Endothelial cell of umbilical vein (primary cell): Measurements from ENCODE around the gene PPM1M. TPM values are rescaled to one million over a fixed set of nuclear protein-coding genes. Genes with fewer than 3 reads are reported as not detected.

Experiments
- BruUV-seq: library from RNA; stranded (reverse); fragments of 400-500 nt; replicated peaks from 2 replicates; lab custom pipeline; 2021; lab: Mats Ljungman, UMichigan
- CTCF ChIA-PET: fragments of 300-600, 350-600 bp; sonication (Branson Sonifier 250); formaldehyde crosslinking; loops from one replicate; lab custom pipeline; 2021; ENCODE audit warnings: antibody characterized with exemption, inconsistent platforms; lab: Charles Lee
- POLR2A ChIA-PET: fragments of 300-600, 350-600 bp; sonication (Branson Sonifier 250); formaldehyde crosslinking; loops from one replicate; lab custom pipeline; 2021; ENCODE audit warnings: antibody characterized with exemption, inconsistent platforms; lab: Charles Lee
- DNase-seq: peaks from one replicate; pipeline ENCODE4 v3.0.0-alpha.2; 2011; ENCODE audit warnings: low read depth, low spot score
- FAIRE-seq: peaks from 2 replicates; lab custom pipeline; 2011; peaks lifted over from hg19 to GRCh38; lab: Jason Lieb, UNC
- H2AFZ ChIP-seq: 2 replicates; pipeline ENCODE4 v1.6.0; 2012; ENCODE audit warnings: low read depth, low read length, control low read depth, inconsistent platforms
- H3K27ac ChIP-seq: 2 replicates; pipeline ENCODE4 v1.5.1; 2011; ENCODE audit warnings: low read depth, mild to moderate bottlenecking, control low read depth, low read length, moderate library complexity; ENCODE audit not compliant: insufficient read depth
- H3K27me3 ChIP-seq, 2 experiments: 2 replicates each; pipeline versions ENCODE4 v1.6.0 to v1.6.1; 2011; ENCODE audit warnings: low read length in 2 of 2, mixed read lengths in 1 of 2; ENCODE audit not compliant: control insufficient read depth in 2 of 2, insufficient read depth in 2 of 2
- H3K36me3 ChIP-seq, 2 experiments: 2 replicates in 1 of 2; 3 replicates in 1 of 2; pipeline ENCODE4 v1.5.1; 2011; ENCODE audit warnings: low read length in 2 of 2, mild to moderate bottlenecking in 1 of 2, moderate library complexity in 1 of 2; ENCODE audit not compliant: control insufficient read depth in 2 of 2, insufficient read depth in 2 of 2; ENCODE audit errors: extremely low read depth in 1 of 2
- H3K4me1 ChIP-seq: 3 replicates; pipeline ENCODE4 v1.5.1; 2011; ENCODE audit warnings: mild to moderate bottlenecking, low read length; ENCODE audit not compliant: control insufficient read depth, insufficient read depth; ENCODE audit errors: extremely low read depth
- H3K4me2 ChIP-seq: 2 replicates; pipeline ENCODE4 v1.6.1; 2011; ENCODE audit warnings: low read length, control low read depth, mixed read lengths; ENCODE audit not compliant: insufficient read depth
- H3K4me3 ChIP-seq, 3 experiments: fragments of 200-600 bp in 1 of 3; sonication (generic), shearing (Covaris generic) in 1 of 3; replicated peaks in 1 of 3; 2 replicates each; pipeline ENCODE4 v1.5.1; 2011 to 2016; ENCODE audit warnings: control low read depth in 3 of 3, low read length in 3 of 3, mild to moderate bottlenecking in 2 of 3, inconsistent platforms in 1 of 3, low read depth in 1 of 3, moderate library complexity in 1 of 3; ENCODE audit not compliant: insufficient read depth in 1 of 3
- H3K79me2 ChIP-seq: 2 replicates; pipeline ENCODE4 v1.6.0; 2012; ENCODE audit warnings: low read length, inconsistent platforms; ENCODE audit not compliant: control insufficient read depth, insufficient read depth
- H3K9ac ChIP-seq: replicated peaks from 2 replicates; pipeline ENCODE3; 2011; ENCODE audit warnings: low read length, control low read depth; ENCODE audit not compliant: insufficient read depth; ENCODE audit errors: extremely low read depth
- H3K9me1 ChIP-seq: replicated peaks from 3 replicates; pipeline ENCODE4 v1.6.0; 2011; ENCODE audit warnings: mild to moderate bottlenecking, low read length; ENCODE audit not compliant: control insufficient read depth, insufficient read depth; ENCODE audit errors: extremely low read depth
- H3K9me3 ChIP-seq: replicated peaks from 2 replicates; pipeline ENCODE4 v1.5.1; 2012; ENCODE audit warnings: low read length, inconsistent platforms; ENCODE audit not compliant: control insufficient read depth, insufficient read depth
- H4K20me1 ChIP-seq: replicated peaks from 2 replicates; pipeline ENCODE3; 2011; ENCODE audit warnings: mild to moderate bottlenecking, low read length; ENCODE audit not compliant: control insufficient read depth, insufficient read depth; ENCODE audit errors: extremely low read depth
- CTCF ChIP-seq, 2 donors: IDR thresholded peaks; 1 replicate in 1 of 2; 2 replicates in 1 of 2; pipeline ENCODE4 v1.5.1; 2011; ENCODE audit warnings: low read length in 2 of 2, mild to moderate bottlenecking in 2 of 2, moderate library complexity in 2 of 2, control low read depth in 1 of 2, inconsistent platforms in 1 of 2, low read depth in 1 of 2; ENCODE audit not compliant: insufficient read depth in 1 of 2; ENCODE audit errors: extremely low read depth in 1 of 2
- EZH2 ChIP-seq: IDR thresholded peaks from 2 replicates; pipeline ENCODE4 v1.6.1; 2012; ENCODE audit warnings: borderline replicate concordance, low read depth, mild to moderate bottlenecking, moderate library complexity, low read length, inconsistent platforms; ENCODE audit not compliant: severe bottlenecking
- FOS ChIP-seq: IDR thresholded peaks from 2 replicates; pipeline ENCODE4 v1.6.1; 2011; ENCODE audit warnings: mild to moderate bottlenecking, low read length, moderate library complexity, borderline replicate concordance; ENCODE audit not compliant: insufficient read depth
- GATA2 ChIP-seq: IDR thresholded peaks from 2 replicates; pipeline ENCODE4 v1.7.0; 2011; ENCODE audit warnings: low read depth, mild to moderate bottlenecking, moderate library complexity, mixed read lengths, low read length; ENCODE audit not compliant: insufficient read length, insufficient read depth
- JUN ChIP-seq: IDR thresholded peaks from 2 replicates; pipeline ENCODE4 v1.6.1; 2011; ENCODE audit warnings: borderline replicate concordance, low read depth; ENCODE audit not compliant: insufficient read length, insufficient read depth
- MAX ChIP-seq: IDR thresholded peaks from 2 replicates; pipeline ENCODE4 v1.6.1; 2011; ENCODE audit not compliant: insufficient read depth, insufficient read length
- MYC ChIP-seq: IDR thresholded peaks from one replicate; pipeline ENCODE4 v1.6.1; 2011; ENCODE audit warnings: mild to moderate bottlenecking, low read depth, low read length
- POLR2A ChIP-seq: IDR thresholded peaks from 2 replicates; pipeline ENCODE4 v1.6.1; 2012; ENCODE audit warnings: low read depth, mild to moderate bottlenecking, control low read depth, low read length
- POLR2AphosphoS5 ChIP-seq: IDR thresholded peaks from 2 replicates; pipeline ENCODE4 v1.6.1; 2012; ENCODE audit warnings: low read depth, mild to moderate bottlenecking, control low read depth, low read length, moderate library complexity; ENCODE audit not compliant: insufficient read depth
- dilution Hi-C: fragments of 300-500 bp; cut with MboI; formaldehyde crosslinking; loops from one replicate; pipeline ENCODE4 v1.15.0; 2019; ENCODE audit warnings: low sequenced_read_pairs; ENCODE audit not compliant: extremely low pct_ligation_motif_present
- intact Hi-C: fragments of 100-400 bp; cut with micrococcal nuclease; formaldehyde crosslinking; loops from one replicate; pipeline ENCODE4 v1.10.0; 2022
- polyA plus RNA-seq, 4 experiments: library from polyadenylated mRNA; depleted of rRNA in 3 of 4; stranded (reverse) in 3 of 4; unstranded in 1 of 4; fragments of >200 nt; gene quantifications; 2 replicates each; pipeline versions ENCODE4 v1.2.1 to v1.2.3, GENCODE V29; 2011 to 2012; ENCODE audit warnings: missing spikeins in 1 of 4
- total RNA-seq: library from RNA; stranded (reverse); gene quantifications from 2 replicates; pipeline ENCODE4 v1.2.3, GENCODE V29; 2021

The PPM1M gene
- total and polyA plus RNA-seq, 2 donors (not counting 3 experiments of a cell fraction or from before 2014, with no cell fraction given) = 13.7 to 19.4 TPM

GRCh38 chr3:52257911-52258310 lies 12.4 kb downstream of the PPM1M start:
- POLR2A ChIA-PET = no interaction called here
- Histone ChIP-seq H4K20me1 (no peaks in the 10 kb centered on the region), H3K36me3 (peaks cover 46 to 55% of the 10 kb centered on the region in 2 experiments), H3K4me2 (no peak overlapping the region), H3K9ac (no peak overlapping the region), H3K27ac (no peak overlapping the region), H3K4me1 (peaks cover 18% of the 10 kb centered on the region), H3K79me2 (peaks cover 44% of the 10 kb centered on the region), H2AFZ (no peak overlapping the region), H3K9me1 (no peaks in the 10 kb centered on the region), H3K9me3 (no peaks in the 10 kb centered on the region), H3K4me3 (no peak overlapping the region), H3K27me3 (no peaks in the 10 kb centered on the region)
- intact Hi-C loops (no loop called here), dilution Hi-C loops (no loop called here)
- no TSS peak for BruUV-seq
- no peak for TF ChIP-seq MYC
- TF ChIP-seq JUN = no peak
- TF ChIP-seq CTCF (IDR thresholded peaks at IDR 0.05; ENCODE audit: extremely low read depth in 1 of 2, insufficient read depth in 1 of 2, low read depth in 1 of 2, low read length in 2 of 2) = no peak
- no peak for TF ChIP-seq POLR2A
- no peak for TF ChIP-seq EZH2
- no peak for TF ChIP-seq FOS
- no peak for TF ChIP-seq POLR2AphosphoS5
- no peak for TF ChIP-seq GATA2
- TF ChIP-seq MAX = no peak
- DNase-seq (no peak), FAIRE-seq (no peak)
- CTCF ChIA-PET = interaction anchor here (1.7 to 4.2 kb wide), 3 partner anchors 13 to 21 kb away, joined by 6 to 25 read pairs (median 14); partner anchors contain the start of gene WDR82
